Skeletal muscle tissue (tissue), 4 donors: ENCODE measurements around the gene ATP4A. TPM values are rescaled to one million over a fixed set of nuclear protein-coding genes. Genes with fewer than 3 reads are reported as not detected.

ENCODE experiments used
- H3K27ac ChIP-seq: one replicate; pipeline ENCODE4 v1.7.0; 2013; ENCODE audit warnings: mild to moderate bottlenecking, low read depth, low read length, inconsistent platforms
- H3K27me3 ChIP-seq, 3 donors: one replicate each; pipeline ENCODE4 v1.7.0; 2013; ENCODE audit warnings: low read length in 3 of 3; ENCODE audit not compliant: control insufficient read depth in 3 of 3, insufficient read depth in 3 of 3
- H3K36me3 ChIP-seq, 3 donors: one replicate each; pipeline ENCODE4 v1.7.0; 2013; ENCODE audit warnings: low read length in 3 of 3; ENCODE audit not compliant: control insufficient read depth in 3 of 3, insufficient read depth in 3 of 3
- H3K4me1 ChIP-seq, 3 donors: one replicate each; pipeline ENCODE4 v1.7.0; 2013; ENCODE audit warnings: low read length in 3 of 3, mild to moderate bottlenecking in 3 of 3; ENCODE audit not compliant: control insufficient read depth in 3 of 3, insufficient read depth in 3 of 3
- H3K4me3 ChIP-seq, 3 donors: one replicate each; pipeline ENCODE4 v1.7.0; 2013; ENCODE audit warnings: low read length in 3 of 3
- H3K9ac ChIP-seq, 3 donors: one replicate each; pipeline ENCODE4 v1.7.0; 2013; ENCODE audit warnings: low read length in 3 of 3, mild to moderate bottlenecking in 3 of 3, moderate library complexity in 2 of 3, low read depth in 1 of 3
- H3K9me3 ChIP-seq, 3 donors: one replicate each; pipeline ENCODE4 v1.7.0; 2013; ENCODE audit warnings: low read length in 3 of 3; ENCODE audit not compliant: control insufficient read depth in 3 of 3
- total RNA-seq: library from RNA; depleted of rRNA; stranded (reverse); fragments of >200 nt; gene quantifications from one replicate; pipeline ENCODE4 v1.2.3, GENCODE V29; 2014
- donor health status: Osteomylitis.

ATP4A gene
- total RNA-seq, 1 donor from 2014 or later, result not detected

DNA sequence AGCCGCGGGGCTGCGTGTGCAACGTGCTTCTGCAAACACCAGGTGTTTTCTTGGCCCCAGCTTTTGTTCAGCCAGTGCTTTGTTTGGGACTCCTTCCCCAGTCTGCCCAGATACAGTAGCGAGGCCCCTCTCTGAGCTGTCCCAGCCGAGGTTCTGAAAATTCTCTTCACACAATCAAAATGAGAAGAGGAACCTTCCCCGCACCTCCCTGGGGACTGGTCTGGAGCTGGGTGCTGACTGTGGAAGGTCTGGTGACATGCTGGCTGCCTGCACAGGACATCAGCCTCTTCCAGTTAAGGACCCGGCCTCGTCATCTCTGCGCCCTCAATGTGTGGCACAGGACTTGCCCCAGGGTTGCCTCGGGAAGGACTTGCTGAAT, 4.2 kb downstream of the ATP4A start:
- no peak overlapping the region for H3K27ac ChIP-seq
- peaks cover 0 to 5% (median 3%) of the 10 kb centered on the region in 3 donors for H3K4me1 ChIP-seq
- no peaks in the 10 kb centered on the region for H3K36me3 ChIP-seq
- no peak overlapping the region for H3K9ac ChIP-seq
- peaks cover 57 to 68% (median 66%) of the 10 kb centered on the region in 3 donors for H3K27me3 ChIP-seq
- no peak overlapping the region for H3K4me3 ChIP-seq
- H3K9me3 ChIP-seq, result no peaks in the 10 kb centered on the region

DNA sequence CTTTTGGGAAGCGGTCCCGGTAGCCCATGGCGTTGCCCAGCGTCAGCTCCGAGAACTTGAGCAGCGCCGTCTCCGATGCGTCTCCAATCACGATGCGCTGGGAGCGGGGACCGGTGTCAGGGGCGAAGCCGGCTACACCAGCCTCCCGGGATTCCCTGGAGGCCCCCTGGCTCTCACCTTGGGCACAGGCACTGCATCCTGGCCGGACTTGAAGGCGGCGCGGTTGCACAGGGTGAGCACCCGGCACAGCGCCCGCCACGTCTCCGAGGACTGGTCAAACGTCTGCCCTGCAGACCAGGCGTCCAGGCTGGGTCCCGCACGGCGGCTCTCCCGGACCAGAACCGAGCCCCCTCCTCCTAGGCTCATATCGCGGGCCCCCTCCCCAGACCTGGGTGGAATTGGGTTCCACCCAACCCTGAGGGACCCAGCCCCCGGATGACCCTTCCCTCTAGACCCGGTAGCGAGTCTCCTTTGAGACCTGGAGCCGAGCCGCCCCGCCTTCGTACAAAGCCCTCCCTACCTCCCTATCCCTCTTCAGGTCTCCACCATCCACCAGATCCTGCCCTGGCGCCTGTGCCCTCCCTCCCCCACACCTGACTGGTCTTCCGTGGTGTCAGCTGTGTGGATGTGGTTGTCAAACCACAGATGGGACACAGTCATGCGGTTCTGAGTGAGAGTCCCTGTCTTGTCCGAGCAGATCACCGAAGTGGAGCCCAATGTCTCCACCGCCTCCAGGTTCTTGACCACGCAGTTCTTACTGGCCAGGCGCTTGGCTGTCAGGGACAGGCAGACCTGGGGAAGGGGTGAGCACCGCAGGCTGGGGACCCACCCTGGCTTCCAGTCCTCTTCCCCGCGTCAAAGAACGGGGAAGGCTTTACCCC, 4.8 kb downstream of the ATP4A start:
- Histone ChIP-seq H3K27me3 (peaks cover 57 to 69% (median 68%) of the 10 kb centered on the region in 3 donors), H3K36me3 (no peaks in the 10 kb centered on the region), H3K9ac (no peak overlapping the region), H3K4me1 (peaks cover 0 to 5% (median 3%) of the 10 kb centered on the region in 3 donors), H3K27ac (no peak overlapping the region), H3K9me3 (no peaks in the 10 kb centered on the region), H3K4me3 (no peak overlapping the region)

DNA sequence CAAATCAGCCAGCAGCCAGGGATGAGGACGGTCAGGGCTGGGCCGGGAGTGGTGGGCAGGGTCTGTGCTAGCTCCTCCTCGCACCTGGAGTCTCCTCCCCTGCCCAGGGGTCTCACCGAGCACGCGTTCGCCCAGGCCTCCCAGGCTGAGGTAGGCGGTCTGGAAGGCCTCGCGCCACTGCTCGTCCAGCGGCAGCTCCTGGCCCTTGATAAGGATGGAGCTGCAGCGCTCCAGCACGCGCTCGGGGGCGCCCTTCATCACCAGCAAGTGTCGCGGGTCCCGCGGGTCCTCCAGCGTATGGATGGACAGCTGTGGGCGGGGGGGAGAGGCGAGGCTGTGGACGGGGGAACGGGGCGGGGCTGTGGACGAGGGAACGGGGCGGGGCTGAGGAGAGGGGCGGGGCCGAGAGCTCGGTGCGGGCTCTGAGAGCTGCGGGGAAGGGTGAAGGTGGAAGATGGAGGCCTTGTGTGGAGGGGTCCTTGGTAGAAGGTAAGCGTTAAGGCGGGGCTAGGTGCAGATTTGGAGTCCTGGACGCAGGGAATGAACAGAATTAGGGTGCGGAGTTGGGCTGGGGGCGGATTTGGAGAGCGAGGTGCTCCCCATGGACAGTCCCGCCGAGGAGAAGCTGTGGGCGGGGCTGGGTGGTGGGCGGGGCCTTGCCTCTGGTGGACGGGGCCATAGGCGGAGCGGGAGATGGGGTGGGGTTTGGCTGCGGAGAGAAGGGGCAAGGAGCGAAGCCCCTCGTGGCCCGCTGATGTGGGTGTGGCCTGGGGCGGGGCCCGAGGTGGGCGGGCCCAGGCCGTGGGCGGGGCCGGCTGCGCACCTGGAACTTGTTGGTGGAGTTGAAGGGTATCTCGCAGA, 5.7 kb downstream of the ATP4A start:
- Histone ChIP-seq H3K27me3 (peaks cover 57 to 68% (median 65%) of the 10 kb centered on the region in 3 donors), H3K4me3 (peak overlapping the region in 2 of 3 donors; percentile 54), H3K27ac (no peak overlapping the region), H3K9ac (no peak overlapping the region), H3K9me3 (no peaks in the 10 kb centered on the region), H3K4me1 (peaks cover 0 to 5% (median 3%) of the 10 kb centered on the region in 3 donors), H3K36me3 (no peaks in the 10 kb centered on the region)

DNA sequence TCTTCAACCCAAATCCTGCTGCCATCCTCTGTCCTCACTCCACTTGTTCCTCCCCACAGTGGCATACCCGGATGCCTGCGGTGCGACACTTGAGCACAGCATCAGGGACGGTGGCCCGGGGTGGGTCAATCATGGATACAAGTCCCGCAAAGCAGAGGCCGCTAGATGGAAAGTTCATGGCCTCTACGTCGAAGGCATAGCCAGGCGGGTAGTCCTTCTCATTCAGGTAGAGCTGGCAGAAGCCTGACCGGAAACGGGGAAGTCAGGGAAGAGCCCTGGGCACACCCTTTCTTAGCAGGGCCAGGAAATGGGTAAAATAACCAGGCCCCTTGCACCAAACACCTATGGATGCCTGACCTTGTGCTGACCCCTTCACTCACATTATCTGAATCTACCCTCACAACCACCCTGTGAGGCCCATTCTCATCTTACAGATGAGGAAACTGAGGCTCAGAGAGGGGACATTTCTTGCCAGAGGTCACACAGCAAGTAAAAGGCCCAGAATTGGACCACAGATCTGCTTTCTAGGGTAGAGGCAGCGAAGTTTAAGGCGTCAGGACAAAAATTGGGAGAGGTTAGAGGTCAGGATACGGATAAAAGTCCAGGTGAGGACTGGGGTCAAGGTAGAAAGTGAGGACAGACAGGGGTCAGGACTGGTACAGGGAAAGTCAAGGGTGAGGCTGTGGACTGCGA, 6.5 kb downstream of the ATP4A start:
- no peak overlapping the region for H3K27ac ChIP-seq
- H3K9me3 ChIP-seq, result no peaks in the 10 kb centered on the region
- H3K36me3 ChIP-seq, result no peaks in the 10 kb centered on the region
- peaks cover 0 to 5% (median 3%) of the 10 kb centered on the region in 3 donors for H3K4me1 ChIP-seq
- peaks cover 57 to 62% (median 57%) of the 10 kb centered on the region in 3 donors for H3K27me3 ChIP-seq
- no peak overlapping the region for H3K9ac ChIP-seq
- no peak overlapping the region for H3K4me3 ChIP-seq

DNA sequence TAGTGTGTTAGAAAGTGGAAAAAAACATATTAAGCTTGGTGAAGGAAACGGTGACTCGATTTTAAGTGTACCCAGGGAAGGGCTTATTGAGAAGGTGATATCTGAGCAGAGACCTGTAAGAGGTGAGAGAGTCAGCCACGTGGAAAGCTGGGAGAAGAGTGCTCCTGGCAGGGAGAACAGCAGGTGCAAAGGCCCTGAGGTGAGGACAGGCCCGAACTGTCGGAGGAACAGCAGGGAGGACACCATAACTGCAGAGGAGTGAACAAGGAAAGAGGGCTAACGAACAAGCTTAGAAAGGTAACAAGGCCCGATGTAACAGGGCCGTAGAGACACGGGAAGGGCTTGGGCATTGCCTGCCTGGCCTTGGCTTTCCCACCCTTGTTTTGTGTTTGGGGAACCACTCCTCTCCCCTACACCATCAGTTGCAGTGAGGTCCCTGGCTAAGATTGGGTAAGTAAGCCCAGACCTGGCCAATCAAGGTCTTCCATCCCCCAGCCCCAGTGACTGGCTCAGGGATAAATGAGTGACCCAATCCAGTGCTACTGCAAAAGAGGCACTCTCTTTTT, 7.3 kb downstream of the ATP4A start:
- Histone ChIP-seq H3K27ac (no peak overlapping the region), H3K9me3 (no peaks in the 10 kb centered on the region), H3K27me3 (peaks cover 51 to 56% (median 51%) of the 10 kb centered on the region in 3 donors), H3K4me3 (no peak overlapping the region), H3K9ac (no peak overlapping the region), H3K4me1 (peaks cover 0 to 5% (median 3%) of the 10 kb centered on the region in 3 donors), H3K36me3 (no peaks in the 10 kb centered on the region)

DNA sequence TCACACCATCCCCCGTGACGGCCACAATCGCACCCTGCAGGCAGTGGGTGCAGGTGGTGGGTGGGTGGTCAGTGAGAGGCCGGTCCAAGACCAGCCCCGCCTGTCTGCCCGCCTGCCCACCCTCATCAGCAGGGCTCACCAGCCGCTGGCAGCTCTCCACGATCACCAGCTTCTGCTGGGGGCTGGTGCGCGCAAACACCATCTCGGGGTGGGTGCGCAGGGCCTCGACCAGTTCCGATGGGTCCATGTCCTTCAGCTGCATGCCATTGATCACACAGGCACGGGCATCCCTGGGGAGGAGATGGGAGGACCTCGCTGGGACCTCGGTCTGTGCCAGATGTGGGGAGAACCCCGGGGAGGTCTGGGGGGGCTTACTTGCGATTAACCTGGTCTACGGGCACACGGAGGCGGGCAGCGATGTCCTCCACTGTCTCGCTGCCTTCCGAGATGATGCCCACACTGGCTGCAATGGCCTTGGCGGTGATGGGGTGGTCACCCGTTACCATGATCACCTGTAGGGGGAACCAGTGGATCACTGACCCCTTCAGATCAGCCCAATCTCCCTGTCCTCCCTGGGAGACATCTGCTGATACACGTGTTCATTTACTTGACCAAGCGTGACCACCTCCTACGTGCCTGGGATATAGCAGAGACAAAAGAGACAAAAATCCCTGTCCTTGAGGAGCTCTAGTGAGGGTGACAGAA, 8.0 kb downstream of the ATP4A start:
- Histone ChIP-seq H3K27ac (no peak overlapping the region), H3K9ac (no peak overlapping the region), H3K9me3 (no peaks in the 10 kb centered on the region), H3K27me3 (peaks cover 45 to 50% (median 45%) of the 10 kb centered on the region in 3 donors), H3K4me1 (peaks cover 0 to 5% (median 3%) of the 10 kb centered on the region in 3 donors), H3K4me3 (no peak overlapping the region), H3K36me3 (peaks cover 0 to 2% (median 0%) of the 10 kb centered on the region in 3 donors)

DNA sequence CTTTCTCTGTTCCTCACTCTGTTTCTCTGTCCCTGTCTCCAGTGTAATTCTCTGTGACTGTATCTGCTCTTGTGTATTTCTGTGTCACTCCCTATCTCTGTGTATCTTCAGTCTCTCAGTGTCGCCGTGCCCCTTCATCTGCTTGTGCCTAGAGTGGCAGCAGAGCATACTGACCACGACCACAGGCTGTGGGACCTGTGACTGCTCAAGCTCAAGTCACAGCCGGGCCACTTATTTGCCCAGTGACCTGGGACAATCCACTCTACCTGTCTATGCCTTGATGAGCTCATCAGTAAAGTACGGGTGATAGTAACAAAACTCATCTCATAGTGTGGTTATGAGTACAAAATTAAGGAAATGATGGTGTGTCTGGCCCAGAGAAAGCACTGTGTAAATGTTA, 9.4 kb downstream of the ATP4A start:
- H3K9ac ChIP-seq, result no peak overlapping the region
- no peak overlapping the region for H3K27ac ChIP-seq
- H3K36me3 ChIP-seq, result peaks cover 0 to 2% (median 0%) of the 10 kb centered on the region in 3 donors
- H3K9me3 ChIP-seq, result no peaks in the 10 kb centered on the region
- no peak overlapping the region for H3K4me3 ChIP-seq
- H3K4me1 ChIP-seq, result peaks cover 0 to 5% (median 3%) of the 10 kb centered on the region in 3 donors
- H3K27me3 ChIP-seq, result peaks cover 32 to 38% (median 32%) of the 10 kb centered on the region in 3 donors

DNA sequence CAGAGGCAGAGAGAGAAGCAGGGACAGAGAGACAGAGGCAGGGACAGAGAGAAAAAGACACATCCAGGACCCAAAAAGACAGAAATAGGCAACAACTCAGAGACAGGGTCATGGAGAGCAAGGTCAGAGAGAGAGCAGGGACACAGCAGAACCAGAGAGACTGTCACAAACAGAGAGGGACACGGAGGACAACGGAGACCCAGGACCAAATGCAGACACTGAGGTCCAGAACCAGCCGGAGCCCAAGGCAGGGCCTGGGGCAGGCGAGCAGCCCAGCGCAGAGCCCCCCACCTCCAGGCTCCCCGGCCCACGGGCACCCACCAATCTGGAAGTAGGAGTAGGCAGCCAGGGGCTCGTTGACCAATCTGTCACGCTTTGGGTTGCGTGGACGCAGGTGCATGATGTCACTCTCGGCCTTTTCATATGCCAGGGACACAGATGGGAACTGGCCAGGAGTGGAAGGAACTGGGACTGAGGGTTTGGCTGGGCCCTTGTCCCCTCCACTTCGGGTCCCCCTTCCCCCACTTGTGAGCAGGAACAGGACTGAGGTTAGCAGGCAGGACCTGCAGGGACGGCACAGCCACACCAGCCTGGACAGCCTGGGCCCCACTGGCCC, 10.0 kb downstream of the ATP4A start:
- no peaks in the 10 kb centered on the region for H3K9me3 ChIP-seq
- H3K27me3 ChIP-seq, result peaks cover 26 to 32% (median 26%) of the 10 kb centered on the region in 3 donors
- H3K4me3 ChIP-seq, result no peak overlapping the region
- no peak overlapping the region for H3K9ac ChIP-seq
- H3K4me1 ChIP-seq, result peaks cover 0 to 5% (median 4%) of the 10 kb centered on the region in 3 donors
- peaks cover 0 to 2% (median under 1%) of the 10 kb centered on the region in 3 donors for H3K36me3 ChIP-seq
- H3K27ac ChIP-seq, result no peak overlapping the region
